IPS DF 4.7 (cell line): ENCODE measurements around the gene EXOC6.
"Not testable (repeated sequence)": the region's sequence is repeated elsewhere in the genome, so short reads cannot be mapped to it uniquely, and the experiment has no call there.

Experiments used
- DNase-seq: peaks from one replicate; pipeline ENCODE4 v3.0.0-alpha.2; 2013; ENCODE audit warnings: low spot score; ENCODE audit errors: extremely low read depth

EXOC6 gene

GRCh38 chr10:92880233-92880861 lies 32.0 kb downstream of the EXOC6 start:
- DNase-seq, result no peak

GRCh38 chr10:92880917-92881316 lies 32.6 kb downstream of the EXOC6 start:
- DNase-seq, result no peak

DNA sequence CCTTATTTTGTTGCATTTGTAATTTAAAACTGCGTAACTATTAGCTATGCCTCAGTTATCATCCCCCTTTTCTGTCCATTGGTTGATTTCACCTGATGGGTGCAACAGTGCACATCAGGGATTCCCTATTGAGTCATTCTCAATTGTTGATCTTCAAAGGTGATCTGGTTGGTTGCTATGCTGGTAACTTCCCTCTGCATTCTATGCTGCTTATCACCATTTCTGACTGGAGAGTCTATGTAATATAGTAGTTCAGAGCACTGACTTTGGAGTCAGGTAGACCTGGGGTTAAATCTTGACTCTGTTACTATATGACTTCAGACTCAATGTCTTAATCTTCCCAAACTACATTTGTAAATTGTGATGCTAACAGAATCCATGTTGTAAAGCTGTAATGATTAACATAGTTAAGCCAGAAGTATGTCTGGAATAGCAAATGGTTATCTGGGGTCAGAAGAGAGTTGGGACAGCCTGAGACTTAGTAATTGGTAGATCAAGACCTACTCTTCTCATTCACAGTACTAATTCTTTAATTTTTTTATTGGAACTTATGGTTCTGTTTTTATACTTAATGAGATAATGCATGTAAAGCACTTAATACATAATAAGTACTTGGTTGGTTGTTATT lies 38.1 kb downstream of the EXOC6 start:
- DNase-seq, result no peak

DNA sequence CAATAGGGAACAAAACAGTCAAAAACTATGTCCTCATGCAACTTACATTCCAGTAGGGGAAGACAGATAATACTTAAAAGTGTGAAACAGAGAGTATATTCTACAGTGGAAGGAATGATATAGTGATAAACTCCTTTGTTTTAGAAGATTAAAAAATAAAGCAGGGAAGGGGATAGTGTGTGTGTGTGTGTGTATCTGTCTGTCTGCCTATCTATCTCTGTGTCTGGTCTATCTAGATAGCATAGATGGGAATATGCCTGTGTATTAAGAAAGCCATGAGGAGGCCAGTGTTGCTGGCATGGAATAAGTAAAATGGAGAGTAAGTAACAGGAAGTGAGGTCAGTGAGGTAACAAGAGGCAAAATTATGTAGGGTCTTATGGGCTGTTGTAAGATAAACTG lies 42.2 kb downstream of the EXOC6 start:
- no peak for DNase-seq

GRCh38 chr10:92891885-92892690 lies 43.8 kb downstream of the EXOC6 start:
- no peak for DNase-seq

GRCh38 chr10:92892691-92893054 lies 44.4 kb downstream of the EXOC6 start:
- DNase-seq, result no peak

DNA sequence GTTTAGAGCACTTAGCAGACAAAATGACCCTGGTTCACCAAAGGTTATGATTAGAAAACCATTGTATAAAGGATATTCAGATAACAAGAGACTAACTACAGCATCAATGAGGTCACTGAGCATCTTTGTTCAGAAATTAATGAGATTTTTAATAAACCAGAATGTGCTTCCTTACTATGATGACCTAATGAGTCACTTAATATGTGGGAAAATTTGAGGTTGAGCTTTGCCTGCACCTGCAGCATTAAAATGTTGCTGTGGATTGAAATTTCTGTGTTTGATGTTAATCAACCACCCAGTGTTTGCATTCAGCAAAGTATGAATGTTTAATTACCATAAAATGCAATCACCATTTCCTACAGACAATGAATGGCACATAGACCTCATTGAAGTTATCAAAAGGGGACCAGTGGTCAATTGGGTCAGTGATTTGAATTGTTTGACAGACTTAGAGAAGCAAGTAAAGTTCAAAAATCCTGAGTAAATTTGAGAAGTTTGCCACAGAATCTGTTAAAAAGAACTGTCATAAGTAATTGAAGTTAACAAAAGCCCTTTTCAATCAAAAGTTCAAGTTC lies 45.8 kb downstream of the EXOC6 start:
- DNase-seq, result no peak

DNA sequence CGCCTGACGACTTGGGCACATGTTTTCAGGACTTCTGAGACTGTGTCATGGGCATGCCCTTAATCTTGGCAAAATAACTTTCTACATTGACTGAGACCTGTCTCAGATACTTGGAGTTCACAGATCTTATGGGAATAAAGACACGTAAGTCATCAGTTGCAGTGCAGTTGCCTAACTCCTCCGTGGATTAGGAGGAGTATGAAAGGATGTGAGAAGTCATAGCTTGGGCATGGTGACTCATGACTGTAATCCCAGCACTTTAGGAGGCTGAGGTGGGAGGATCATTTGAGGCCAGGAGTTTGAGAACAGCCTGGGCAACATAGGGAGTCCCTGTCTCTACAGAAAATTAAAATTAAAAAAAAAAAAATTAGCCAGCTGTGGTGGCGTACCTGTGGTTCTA lies 49.6 kb downstream of the EXOC6 start:
- no peak for DNase-seq

GRCh38 chr10:92901819-92902251 lies 53.5 kb downstream of the EXOC6 start:
- DNase-seq, result no peak

DNA sequence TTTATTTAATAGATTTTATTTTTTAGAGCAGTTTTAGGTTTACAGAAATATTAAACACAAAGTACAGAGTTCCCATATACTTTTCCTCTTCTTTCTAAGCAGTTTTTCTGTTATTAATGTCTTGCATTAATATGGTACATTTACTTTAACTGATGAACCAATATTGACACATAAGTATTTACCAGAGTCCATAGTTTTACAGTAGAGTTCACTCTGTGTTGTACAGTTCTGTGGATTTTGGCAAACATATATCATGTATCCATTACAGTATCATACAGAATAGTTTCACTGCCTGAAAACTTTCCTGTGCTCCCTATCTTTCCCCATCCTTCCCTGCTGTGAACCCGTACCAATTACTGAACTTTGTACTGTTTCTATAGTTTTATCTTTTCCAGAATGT lies 55.3 kb downstream of the EXOC6 start:
- no peak for DNase-seq

DNA sequence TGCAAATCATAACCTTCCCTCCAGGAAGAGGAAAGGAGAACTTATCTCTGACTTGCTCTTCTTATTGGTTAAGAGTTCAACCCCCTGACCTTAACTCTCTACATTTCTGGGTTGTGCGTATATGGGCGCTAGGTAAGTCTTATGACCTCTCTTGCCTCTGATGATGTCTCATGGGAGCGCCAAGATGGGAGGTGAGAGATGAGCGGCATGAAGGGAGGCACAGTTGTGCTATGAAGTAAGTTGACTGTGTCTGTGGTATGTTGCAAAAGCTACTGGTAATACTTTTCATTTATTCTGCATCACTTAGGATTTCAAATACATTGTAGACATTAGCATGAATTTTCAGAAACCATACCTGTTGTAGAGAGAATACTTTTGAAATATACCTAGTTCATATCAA lies 59.0 kb downstream of the EXOC6 start:
- no peak for DNase-seq

GRCh38 chr10:92912631-92913030 lies 64.3 kb downstream of the EXOC6 start:
- not testable (repeated sequence) for DNase-seq

DNA sequence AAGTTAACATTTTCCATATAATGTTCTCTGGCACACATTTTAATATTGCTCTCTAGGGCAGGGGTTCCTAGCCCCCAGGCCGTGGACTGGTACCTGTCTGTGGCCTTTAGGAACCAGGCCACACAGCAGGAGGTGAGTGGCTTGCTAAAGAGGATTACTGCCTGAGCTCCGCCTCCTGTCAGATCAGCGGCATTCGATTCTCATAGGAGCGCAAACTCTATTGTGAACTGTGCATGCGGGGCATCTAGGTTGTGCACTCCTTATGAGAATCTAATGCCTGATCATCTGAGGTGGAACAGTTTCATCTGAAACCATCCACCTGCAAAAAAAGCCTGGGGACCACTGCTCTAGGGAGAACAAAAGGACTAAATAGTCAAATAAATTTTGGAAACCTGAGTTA lies 65.7 kb downstream of the EXOC6 start:
- no peak for DNase-seq

DNA sequence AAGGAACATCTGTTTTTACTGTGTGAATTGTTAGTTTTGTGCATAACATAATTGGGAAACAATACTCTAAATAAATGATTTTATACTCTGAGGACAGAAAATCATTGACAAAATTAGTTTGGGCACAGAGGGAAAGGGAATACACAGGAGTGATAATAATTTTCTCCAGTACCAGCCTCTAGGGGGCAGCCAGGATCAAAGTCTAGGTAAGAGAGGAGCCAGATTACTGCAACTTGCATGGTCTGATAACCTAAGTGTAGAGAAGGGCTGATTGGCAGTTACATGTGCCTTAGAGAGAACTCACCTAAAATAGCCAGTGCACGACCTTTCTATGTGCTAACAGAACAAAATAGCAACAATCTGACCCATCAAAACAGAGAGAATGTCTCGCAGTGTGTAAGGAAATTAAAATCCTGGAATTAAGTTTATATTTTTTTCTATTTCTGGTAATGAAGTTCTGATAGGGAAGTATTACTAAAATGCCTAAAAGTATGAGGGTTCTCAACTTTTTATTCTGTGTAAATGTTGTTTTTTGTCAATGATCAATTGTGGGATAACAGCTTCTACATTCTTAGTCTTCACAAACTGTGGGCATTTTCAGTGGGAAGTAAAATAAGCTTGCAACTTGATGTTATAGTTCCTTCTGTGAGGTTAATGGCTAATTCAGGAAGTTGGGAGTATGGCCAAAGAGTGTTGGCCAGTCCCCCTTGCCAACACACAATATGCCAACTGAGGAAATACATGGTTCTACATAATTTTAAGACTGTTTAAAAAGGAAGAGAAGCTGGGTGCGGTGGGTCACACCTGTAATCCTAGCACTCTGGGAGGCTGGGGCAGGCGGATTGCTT lies 66.4 kb downstream of the EXOC6 start:
- DNase-seq, result no peak

DNA sequence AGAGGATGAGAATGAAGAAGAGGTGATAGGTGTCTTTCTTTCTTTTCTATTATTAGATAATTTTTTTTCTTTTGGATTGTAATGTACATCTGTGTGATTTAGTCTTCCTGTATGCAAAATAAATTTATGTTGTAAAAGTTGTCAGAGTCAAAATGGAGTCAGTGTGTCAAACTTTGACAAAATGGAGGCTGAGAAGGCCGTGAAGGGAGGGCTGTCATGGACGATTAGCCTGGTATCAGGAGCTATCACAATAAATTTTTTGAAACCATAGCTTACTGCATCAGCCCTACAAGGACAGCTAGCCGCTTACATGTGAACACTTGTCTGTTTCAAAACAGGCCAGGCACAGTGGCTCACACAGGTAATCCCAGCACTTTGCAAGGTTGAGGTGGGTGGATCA lies 67.6 kb downstream of the EXOC6 start:
- no peak for DNase-seq

GRCh38 chr10:92916433-92916832 lies 68.1 kb downstream of the EXOC6 start:
- no peak for DNase-seq

DNA sequence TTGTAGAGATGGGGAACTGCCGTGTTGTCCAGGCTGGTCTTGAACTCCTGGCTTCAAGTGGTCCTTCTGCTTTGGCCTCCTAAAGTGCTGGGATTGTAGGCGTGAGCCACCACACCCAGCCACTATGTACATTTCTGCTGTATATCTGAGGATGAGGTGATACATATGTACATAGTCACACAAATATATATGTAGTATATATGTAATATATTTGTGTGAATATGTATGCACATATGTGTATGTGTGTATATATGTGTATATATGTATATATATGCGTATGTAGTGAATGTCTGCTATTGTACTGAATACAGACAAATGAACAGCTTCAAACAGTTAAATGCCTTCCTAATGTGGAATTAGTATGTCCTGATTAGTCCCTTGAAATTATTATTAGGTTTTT lies 70.3 kb downstream of the EXOC6 start:
- no peak for DNase-seq

GRCh38 chr10:92920866-92921265 lies 72.5 kb downstream of the EXOC6 start:
- no peak for DNase-seq

- DNase-seq, result no peak
Observed at GRCh38 chr10:92923416-92923815, 75.1 kb downstream of the EXOC6 start.

GRCh38 chr10:92929896-92930295 lies 81.6 kb downstream of the EXOC6 start:
- DNase-seq, result no peak

GRCh38 chr10:92931597-92931996 lies 83.3 kb downstream of the EXOC6 start:
- DNase-seq, result no peak
